Gastroesophageal sphincter (tissue), 4 donors: ENCODE measurements around the gene GAMT. TPM values are rescaled to one million over a fixed set of nuclear protein-coding genes. Genes with fewer than 3 reads are reported as not detected.

ENCODE experiments used
- ATAC-seq: fragments of 150-250 bp; one replicate; pipeline ENCODE4 v1.9.1; 2016; ENCODE audit warnings: mild to moderate bottlenecking, moderate library complexity
- H3K27ac ChIP-seq, 4 donors: fragments of 200-600 bp; sonication (generic) in 3 of 4; 1 replicate in 3 of 4; 2 replicates in 1 of 4; pipeline ENCODE4 v1.5.1; 2016 to 2019
- H3K27me3 ChIP-seq: fragments of 200-600 bp; sonication (generic); one replicate; pipeline ENCODE4 v1.5.1; 2019
- H3K36me3 ChIP-seq, 2 donors: fragments of 200-600 bp; sonication (generic); one replicate each; pipeline ENCODE4 v1.5.1; 2019; ENCODE audit warnings: control low read depth in 1 of 2
- H3K4me1 ChIP-seq, 3 donors: fragments of 200-600 bp; sonication (generic); 1 replicate in 2 of 3; 2 replicates in 1 of 3; pipeline ENCODE4 v1.5.1; 2016 to 2019; ENCODE audit warnings: control low read depth in 2 of 3
- H3K4me3 ChIP-seq, 2 donors: fragments of 200-600 bp; sonication (generic); one replicate each; pipeline ENCODE4 v1.5.1; 2019; ENCODE audit warnings: mild to moderate bottlenecking in 1 of 2, moderate library complexity in 1 of 2
- H3K9me3 ChIP-seq, 3 donors: fragments of 200-600 bp; sonication (generic); one replicate each; pipeline ENCODE4 v1.5.1; 2017 to 2019; ENCODE audit warnings: control low read depth in 2 of 3
- EP300 ChIP-seq: sonication (generic); formaldehyde crosslinking; IDR thresholded peaks from one replicate; pipeline ENCODE4 v1.6.1; 2017; ENCODE audit warnings: antibody characterized with exemption, mild to moderate bottlenecking
- POLR2A ChIP-seq, 2 donors: fragments of 450-650 bp; IDR thresholded peaks; one replicate each; pipeline ENCODE4 v1.6.1; 2017; ENCODE audit warnings: antibody characterized with exemption in 2 of 2, mild to moderate bottlenecking in 2 of 2, moderate library complexity in 1 of 2
- POLR2AphosphoS5 ChIP-seq: sonication (generic); formaldehyde crosslinking; IDR thresholded peaks from one replicate; pipeline ENCODE4 v1.6.1; 2017; ENCODE audit warnings: antibody characterized with exemption
- WGBS, 2 donors: methylation state at CpG; one replicate each; pipeline ENCODE4 v1.1.5; 2018; ENCODE audit warnings: low coverage in 1 of 2; 5-methylcytosine and 5-hydroxymethylcytosine counted together
- total RNA-seq, 4 donors: library from RNA; depleted of rRNA; stranded (reverse); fragments of >200 nt; gene quantifications; one replicate each; pipeline ENCODE4 v1.1.0, GENCODE V29; 2016
- TF ChIP-seq, protein P1 (sequence below), 4 experiments: fragments of 200-600 bp in 2 of 4; fragments of 450-650 bp in 2 of 4; sonication (generic) in 1 of 4; IDR thresholded peaks; one replicate each; pipeline ENCODE4 v1.5.1; 2017 to 2019; ENCODE audit warnings: antibody characterized with exemption in 4 of 4, mild to moderate bottlenecking in 2 of 4, moderate library complexity in 2 of 4

The GAMT gene
- total RNA-seq, 4 donors from 2014 or later, result 10.4 to 14.7 (median 10.9) TPM

DNA sequence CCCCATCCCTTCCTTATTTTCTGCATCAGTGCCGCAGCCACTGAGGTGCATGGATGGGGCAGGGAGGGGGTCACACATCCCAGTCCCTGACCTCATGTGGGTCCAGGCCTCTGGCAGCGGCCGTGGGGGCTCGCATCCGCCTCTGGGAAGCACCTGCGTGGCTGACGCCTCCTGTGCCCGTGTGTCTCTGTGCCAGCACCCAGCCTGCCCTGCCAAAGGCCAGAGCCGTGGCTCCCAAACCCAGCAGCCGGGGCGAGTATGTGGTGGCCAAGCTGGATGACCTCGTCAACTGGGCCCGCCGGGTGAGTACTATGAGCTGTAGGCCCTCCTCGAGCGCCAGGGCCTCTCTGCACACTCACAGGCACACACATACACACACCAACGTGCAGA, 12.7 kb downstream of the GAMT start:
- H3K27ac ChIP-seq, result no peak overlapping the region
- no CpG with 5 or more reads among the region's 17 CpGs for whole genome bisulfite sequencing, 2 donors
- TF ChIP-seq POLR2A (IDR thresholded peaks at IDR 0.05) (no peak), EP300 (no peak), POLR2AphosphoS5 (no peak)
- TF ChIP-seq, protein P1, sequence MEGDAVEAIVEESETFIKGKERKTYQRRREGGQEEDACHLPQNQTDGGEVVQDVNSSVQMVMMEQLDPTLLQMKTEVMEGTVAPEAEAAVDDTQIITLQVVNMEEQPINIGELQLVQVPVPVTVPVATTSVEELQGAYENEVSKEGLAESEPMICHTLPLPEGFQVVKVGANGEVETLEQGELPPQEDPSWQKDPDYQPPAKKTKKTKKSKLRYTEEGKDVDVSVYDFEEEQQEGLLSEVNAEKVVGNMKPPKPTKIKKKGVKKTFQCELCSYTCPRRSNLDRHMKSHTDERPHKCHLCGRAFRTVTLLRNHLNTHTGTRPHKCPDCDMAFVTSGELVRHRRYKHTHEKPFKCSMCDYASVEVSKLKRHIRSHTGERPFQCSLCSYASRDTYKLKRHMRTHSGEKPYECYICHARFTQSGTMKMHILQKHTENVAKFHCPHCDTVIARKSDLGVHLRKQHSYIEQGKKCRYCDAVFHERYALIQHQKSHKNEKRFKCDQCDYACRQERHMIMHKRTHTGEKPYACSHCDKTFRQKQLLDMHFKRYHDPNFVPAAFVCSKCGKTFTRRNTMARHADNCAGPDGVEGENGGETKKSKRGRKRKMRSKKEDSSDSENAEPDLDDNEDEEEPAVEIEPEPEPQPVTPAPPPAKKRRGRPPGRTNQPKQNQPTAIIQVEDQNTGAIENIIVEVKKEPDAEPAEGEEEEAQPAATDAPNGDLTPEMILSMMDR (IDR thresholded peaks at IDR 0.05), result no peak
- H3K27me3 ChIP-seq, result no peaks in the 10 kb centered on the region
- peaks cover 0 to 79% of the 10 kb centered on the region in 2 donors for H3K36me3 ChIP-seq
- H3K9me3 ChIP-seq, result no peaks in the 10 kb centered on the region
- no peak for ATAC-seq
- no peak overlapping the region for H3K4me3 ChIP-seq
- peaks cover 0 to 40% (median 12%) of the 10 kb centered on the region in 3 donors for H3K4me1 ChIP-seq

DNA sequence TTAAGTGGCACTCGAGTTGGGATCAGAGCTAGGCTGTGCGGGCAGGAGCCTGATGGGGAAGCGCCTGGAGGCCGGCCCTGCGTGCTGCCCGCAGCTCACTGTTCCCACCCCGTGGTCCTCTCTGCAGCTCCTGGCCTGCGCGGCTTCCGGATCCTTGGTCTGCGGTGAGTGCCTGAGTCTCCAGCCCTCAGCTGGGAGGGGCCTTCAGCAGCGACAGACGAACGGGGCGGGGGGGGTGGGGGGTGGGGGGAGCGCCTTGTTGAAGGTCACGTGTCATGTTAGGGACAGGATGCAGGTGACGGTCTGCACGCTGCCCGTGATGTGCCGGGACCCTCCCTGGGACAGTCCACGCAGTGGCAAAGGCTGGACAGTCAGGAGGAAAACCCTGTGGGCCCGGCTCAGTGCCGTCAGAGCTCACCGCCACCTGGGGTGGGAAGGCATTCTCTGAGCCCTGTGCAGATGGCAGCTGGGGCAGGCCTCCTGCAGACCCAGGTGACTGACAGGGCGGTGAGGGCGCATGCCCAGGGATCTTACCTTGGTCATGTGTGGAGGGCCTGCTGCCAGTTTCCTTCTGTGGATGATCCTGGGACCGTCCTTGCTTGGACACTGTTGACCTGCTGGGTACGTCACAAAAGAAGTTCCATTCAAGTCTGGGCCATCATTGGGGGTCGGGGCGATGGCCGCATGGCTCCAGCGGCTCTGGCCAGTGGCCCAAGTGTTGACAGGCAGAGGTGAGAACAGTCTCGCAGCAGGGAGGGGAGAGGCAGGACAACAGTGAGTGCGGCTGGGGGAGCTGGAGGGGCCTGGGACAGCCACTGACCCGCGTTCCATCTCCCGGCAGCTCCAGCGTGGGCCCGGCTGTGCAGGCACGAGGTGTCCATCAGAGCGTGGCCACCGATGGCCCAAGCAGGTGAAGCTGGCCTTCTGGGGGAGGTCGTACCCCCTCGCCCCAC, 13.4 kb downstream of the GAMT start:
- ATAC-seq, result no peak

GRCh38 chr19:1386945-1387683, 14.2 kb downstream of the GAMT start:
- H3K36me3 ChIP-seq, result peaks cover 0 to 64% of the 10 kb centered on the region in 2 donors
- ATAC-seq, result no peak
- H3K4me1 ChIP-seq, result peaks cover 0 to 40% (median 12%) of the 10 kb centered on the region in 3 donors

More for the DNA sequence above, 13.4 kb downstream of the GAMT start:
- peaks cover 0 to 40% (median 12%) of the 10 kb centered on the region in 3 donors for H3K4me1 ChIP-seq
- no peak overlapping the region for H3K4me3 ChIP-seq
- no peak overlapping the region for H3K27ac ChIP-seq
- H3K36me3 ChIP-seq, result peaks cover 0 to 72% of the 10 kb centered on the region in 2 donors
- H3K9me3 ChIP-seq, result no peaks in the 10 kb centered on the region
- TF ChIP-seq EP300 (no peak), POLR2A (IDR thresholded peaks at IDR 0.05) (no peak), POLR2AphosphoS5 (no peak)
- TF ChIP-seq, protein P1 (IDR thresholded peaks at IDR 0.05), result no peak
- WGBS, 2 donors, result 88% methylated on average over 6 of the region's 45 CpGs; no CpG with 5 or more reads in 1 of the 2 donors
- H3K27me3 ChIP-seq, result no peaks in the 10 kb centered on the region

GRCh38 chr19:1385816-1386215, 15.5 kb downstream of the GAMT start:
- Histone ChIP-seq H3K36me3 (peaks cover 0 to 51% of the 10 kb centered on the region in 2 donors), H3K27me3 (no peaks in the 10 kb centered on the region), H3K4me1 (peaks cover 0 to 50% (median 12%) of the 10 kb centered on the region in 3 donors), H3K27ac (no peak overlapping the region), H3K9me3 (no peaks in the 10 kb centered on the region), H3K4me3 (no peak overlapping the region)
- TF ChIP-seq POLR2AphosphoS5, result no peak
- TF ChIP-seq, protein P1 (IDR thresholded peaks at IDR 0.05), result no peak
- TF ChIP-seq POLR2A (IDR thresholded peaks at IDR 0.05), result no peak
- TF ChIP-seq EP300, result no peak
- WGBS, 2 donors, result no CpG with 5 or more reads among the region's 3 CpGs
- no peak for ATAC-seq

More at GRCh38 chr19:1386945-1387683, 14.2 kb downstream of the GAMT start:
- TF ChIP-seq POLR2A (IDR thresholded peaks at IDR 0.05) (no peak), EP300 (no peak), POLR2AphosphoS5 (no peak)
- TF ChIP-seq, protein P1 (IDR thresholded peaks at IDR 0.05), result no peak
- 83% methylated on average over 9 of the region's 39 CpGs; no CpG with 5 or more reads in 1 of the 2 donors for WGBS, 2 donors
- Histone ChIP-seq H3K9me3 (no peaks in the 10 kb centered on the region), H3K27me3 (no peaks in the 10 kb centered on the region), H3K4me3 (no peak overlapping the region), H3K27ac (no peak overlapping the region)
